ENCODE results near the gene ZNF205.

ZNF205 gene

GRCh38 chr16:3106205-3106928 lies 6.0 kb upstream of the ZNF205 start:
- peak; percentile 58 for DNase-seq

DNA sequence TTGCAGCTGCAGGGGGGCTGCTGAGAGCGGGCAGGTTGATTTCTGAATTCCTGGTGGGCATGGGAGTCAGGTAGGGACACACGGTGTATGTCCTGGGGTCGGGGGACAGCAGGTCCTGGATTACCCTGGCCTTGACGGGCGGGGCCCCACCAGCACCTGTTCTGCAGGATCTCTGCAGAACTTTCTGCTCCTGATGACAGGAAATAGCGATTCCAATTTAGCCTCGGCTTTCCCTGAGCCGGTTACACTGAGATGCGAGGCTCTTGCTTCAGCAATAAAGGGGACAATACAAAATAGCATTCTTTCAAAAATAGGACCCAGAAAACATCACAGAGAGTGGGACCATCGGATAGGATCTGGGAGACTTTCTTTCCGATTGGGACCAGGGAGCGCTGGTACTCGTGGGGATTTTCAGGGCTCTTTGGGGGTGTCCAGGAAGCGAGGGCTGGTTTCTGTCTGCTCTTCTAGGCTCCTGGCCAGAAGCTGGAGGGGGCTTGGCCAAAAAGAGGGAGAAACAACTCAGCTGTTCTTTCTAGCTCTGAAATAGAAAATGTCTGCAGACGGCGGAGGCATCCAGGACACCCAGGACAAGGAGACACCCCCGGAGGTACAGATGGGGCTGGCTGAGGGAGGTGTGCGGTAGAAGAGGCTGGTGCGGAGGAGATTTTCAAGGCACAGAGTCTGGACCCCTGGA lies 642 bp downstream of the ZNF205 start:
- DNase-seq: no peak

DNA sequence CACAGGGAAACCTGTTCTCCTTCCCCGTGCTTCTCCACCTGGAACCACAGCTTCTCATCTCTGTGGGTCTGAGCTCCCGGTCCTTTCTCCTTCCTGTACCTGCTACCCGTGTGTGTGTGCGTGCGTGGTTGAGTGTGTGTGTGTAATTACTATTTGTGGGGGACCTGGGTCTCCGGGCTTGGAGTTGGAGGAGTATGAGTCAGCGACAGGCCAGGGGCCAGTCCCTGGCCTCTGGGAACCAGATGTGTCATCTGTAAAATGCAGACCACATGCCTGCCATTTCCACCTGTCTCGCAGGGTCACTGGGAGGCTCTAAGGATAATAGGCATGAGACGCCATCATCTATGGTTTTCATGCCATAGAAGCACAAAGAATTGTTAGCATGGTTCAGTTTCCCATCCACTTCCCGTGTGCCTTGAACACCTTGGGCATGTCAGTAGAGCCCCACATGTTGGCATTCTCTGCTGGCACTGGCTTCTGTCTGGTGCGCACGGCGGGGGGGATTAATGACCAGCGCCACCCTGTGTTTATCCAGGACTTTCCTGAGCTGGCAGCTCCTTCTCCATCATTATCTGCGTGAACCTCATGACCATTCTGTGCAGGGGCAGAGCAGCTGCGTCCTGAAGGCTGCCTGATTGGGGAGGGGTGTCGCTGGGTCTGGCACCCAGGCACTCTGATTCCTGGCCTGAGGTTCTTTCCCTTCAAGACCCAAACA lies 1.5 kb downstream of the ZNF205 start:
- no peak for DNase-seq

DNA sequence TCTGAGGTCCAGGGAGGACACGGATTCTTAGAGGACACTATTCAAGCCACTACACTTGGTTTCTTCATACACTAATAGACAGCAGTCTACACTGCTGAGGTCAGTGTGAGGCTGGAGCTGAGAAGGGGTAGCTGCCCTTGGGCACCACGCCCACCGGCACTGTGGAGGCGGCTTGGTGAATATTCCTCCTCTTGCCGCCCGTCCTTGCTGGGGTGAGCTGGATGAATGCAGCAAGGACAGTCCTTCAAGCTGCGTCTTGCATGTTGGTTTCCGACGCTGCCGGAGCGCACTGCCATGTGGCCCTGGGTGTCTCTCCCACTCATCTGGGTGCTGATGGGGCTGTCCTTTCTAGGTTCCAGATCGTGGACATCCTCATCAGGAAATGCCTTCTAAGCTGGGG lies 2.6 kb downstream of the ZNF205 start:
- no peak for DNase-seq

- no peak for DNase-seq
Observed at GRCh38 chr16:3115561-3115960, 3.2 kb downstream of the ZNF205 start.

GRCh38 chr16:3118204-3118790 lies 5.9 kb downstream of the ZNF205 start:
- DNase-seq: no peak

GRCh38 chr16:3118846-3119245 lies 6.5 kb downstream of the ZNF205 start:
- DNase-seq: no peak

DNA sequence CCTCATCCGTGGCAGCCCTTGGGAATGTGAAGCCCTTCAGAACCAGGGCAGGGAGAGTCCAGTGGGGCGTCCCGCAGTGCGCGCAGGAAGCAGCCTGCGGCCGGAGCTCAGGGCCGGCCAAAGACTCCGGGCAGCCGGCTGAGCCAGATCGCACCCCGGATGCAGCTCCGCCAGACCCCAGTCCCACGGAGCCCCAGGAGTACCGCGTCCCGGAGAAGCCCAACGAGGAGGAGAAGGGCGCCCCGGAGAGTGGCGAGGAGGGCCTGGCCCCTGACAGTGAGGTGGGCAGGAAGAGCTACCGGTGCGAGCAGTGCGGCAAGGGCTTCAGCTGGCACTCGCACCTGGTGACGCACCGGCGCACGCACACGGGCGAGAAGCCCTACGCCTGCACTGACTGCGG lies 6.9 kb downstream of the ZNF205 start:
- DNase-seq: no peak

DNA sequence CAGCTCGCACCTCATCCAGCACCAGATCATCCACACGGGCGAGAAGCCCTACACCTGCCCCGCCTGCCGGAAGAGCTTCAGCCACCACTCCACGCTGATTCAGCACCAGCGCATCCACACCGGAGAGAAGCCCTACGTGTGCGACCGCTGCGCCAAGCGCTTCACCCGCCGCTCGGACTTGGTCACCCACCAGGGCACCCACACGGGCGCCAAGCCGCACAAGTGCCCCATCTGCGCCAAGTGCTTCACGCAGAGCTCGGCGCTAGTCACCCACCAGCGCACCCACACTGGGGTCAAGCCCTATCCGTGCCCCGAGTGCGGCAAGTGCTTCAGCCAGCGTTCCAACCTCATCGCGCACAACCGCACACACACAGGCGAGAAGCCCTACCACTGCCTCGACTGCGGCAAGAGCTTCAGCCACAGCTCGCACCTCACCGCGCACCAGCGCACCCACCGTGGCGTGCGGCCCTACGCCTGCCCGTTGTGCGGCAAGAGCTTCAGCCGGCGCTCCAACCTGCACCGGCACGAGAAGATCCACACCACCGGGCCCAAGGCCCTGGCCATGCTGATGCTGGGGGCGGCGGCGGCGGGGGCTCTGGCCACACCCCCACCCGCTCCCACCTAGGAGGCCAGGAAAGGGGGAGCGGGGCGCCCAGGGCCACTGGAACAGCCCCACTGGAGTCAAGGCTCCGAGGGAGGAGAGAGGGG lies 7.5 kb downstream of the ZNF205 start:
- no peak for DNase-seq

GRCh38 chr16:3120435-3120834 lies 8.0 kb downstream of the ZNF205 start:
- DNase-seq: no peak

DNA sequence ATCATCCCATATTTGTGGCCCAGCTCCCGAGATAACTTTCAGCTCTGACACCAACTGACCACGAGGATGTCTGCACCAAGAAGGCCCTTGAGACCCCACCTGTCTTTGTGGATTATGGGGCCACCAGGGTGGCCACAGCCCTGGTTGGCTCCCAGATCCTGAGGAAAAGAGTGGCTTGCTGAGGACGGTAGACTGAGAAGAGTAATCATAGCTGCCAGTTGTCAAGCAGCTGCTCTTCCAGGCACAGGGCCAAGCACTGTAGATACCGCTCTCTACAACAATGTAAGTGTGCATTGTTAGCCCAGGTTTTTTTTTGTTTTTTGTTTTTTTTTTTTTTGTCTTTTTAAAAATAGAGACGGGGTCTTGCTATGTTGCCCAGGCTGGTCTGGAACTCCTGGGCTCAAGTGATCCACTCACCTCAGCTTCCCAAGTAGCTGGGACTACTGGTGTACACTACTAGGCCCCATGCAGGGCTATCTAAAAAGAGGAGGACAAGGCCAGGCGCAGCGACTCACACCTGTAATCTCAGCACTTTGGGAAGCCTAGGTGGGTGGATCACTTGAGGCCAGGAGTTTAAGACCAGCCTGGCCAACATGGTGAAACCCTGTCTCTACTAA lies 9.6 kb downstream of the ZNF205 start:
- no peak for DNase-seq

DNA sequence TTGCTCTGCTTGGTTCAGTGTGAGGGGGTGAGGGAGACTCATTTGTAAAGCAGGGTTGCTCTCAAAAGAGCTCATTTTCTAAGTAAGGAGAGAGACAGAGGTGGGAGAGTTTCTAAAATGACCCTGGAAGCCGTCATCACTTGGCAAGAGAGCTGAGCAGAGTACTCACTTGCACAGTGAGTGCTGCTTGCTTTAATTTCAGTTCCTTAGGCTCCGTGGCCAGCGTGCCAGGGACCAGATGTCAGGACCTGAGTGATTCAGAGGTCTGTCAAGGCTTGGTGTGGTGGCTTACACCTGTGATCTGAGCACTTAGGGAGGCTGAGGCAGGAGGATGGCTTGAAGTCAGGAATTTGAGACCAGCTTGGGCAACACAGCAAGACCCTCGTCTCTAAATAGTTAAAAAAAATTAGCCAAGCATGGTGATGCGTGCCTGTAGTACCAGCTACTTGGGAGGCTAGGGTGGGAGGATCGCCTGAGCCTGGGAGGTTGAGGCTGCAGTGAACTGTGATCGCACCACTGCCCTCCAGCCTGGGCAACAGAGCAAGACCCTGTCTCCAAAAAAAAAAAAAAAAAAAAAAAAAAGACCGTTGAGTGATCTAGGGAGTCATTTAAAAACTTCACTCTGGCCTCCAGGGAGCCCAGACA lies 10.7 kb downstream of the ZNF205 start:
- no peak for DNase-seq

GRCh38 chr16:3123986-3124886 lies 11.8 kb downstream of the ZNF205 start:
- DNase-seq: peak; percentile 85

DNA sequence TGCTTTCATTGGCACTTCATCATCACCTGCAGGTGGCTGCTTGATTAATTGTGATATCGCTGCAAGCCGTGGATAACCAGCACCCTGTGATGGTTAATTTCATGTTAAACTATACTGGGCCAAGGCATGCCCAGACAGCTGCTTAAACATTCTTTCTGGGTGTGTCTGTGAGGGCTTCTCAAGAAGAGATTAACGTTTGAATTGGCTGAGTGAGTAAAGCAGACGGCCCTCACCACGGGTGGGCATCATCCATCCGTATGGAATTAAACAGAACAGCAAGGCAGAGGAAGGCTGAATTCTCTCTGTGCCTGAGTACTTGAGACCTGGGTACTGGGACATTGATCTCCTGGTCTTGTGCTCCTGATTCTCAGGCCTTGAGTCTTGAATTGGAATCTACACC lies 15.4 kb downstream of the ZNF205 start:
- DNase-seq: no peak

GRCh38 chr16:3129137-3130131 lies 17.0 kb downstream of the ZNF205 start:
- peak; percentile 63 for DNase-seq

DNA sequence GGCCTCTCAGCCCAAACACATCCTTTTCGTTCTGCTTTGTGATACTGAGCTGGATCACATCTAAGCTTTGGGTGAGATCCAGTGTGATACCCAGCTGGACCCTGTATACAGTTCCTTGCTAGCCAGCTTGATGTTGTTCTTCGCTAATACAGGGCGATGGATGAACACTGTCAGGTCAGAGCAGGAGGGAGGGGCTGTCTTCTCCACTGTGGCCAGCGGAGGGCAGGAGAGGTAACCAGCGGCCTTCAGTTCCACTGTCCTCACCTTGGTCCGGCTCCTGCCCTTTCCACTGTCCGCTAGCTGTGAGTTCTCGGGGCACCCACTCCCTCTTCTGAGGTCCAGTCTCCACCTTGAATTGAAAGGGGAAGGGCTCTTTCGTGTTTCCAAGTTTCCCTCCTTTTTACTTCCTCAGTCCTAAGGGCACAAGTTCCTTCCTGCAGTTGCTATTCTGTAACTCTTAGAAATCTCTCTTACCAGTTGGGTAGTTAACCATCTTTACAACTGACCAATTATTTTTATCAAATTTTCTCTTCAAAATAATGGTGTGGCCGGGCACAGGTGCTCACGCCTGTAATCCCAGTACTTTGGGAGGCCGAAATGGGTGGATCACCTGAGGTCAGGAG lies 19.5 kb downstream of the ZNF205 start:
- DNase-seq: no peak

GRCh38 chr16:3133844-3134243 lies 21.5 kb downstream of the ZNF205 start:
- no peak for DNase-seq

DNA sequence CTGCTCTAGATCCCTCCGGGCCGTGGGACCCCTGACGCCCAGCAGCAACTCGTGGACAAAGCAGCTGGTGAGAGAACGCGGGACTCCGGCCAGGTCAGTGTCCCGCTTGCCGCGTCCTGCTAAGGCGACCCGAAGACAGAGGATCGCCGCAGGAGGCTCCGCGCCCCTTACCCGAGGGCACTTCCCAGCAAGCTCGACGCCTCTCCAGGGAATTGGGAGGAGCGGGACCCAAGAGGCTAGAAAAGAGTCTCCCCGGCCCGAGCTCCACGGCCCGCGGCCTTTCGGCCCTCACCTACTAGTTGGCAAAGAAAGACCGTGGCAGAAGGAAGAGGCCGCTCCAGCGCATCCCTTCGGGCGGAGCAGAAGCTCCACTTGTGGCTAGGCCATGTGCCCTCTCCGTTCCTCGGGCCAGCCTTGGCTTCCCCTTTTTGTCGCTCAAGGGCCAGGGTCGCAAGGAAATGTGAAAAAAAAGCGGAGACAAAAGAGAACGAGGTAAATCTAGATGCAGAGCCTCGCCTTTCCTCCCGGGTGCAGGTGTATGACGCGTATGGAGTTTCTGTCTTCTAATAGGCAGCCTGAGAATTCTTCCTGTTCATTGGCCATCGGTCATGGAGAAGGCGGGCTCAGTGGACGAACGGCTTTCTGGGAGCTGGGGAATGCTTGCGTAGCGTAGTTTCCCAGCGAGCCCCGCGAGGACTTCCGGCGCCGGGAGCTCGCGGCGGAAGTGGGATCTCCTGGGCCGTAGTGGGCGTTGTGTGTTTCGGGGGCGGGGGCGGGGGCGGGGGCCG lies 22.1 kb downstream of the ZNF205 start, which contains the start of gene ZNF213:
ZNF213 (plus strand) TSS at position 692 of the 788 bp plus-strand sequence. CDS start 2,252 bp downstream, outside the sequence.
- DNase-seq: peak; percentile 93
